HepG2 (cell line): ENCODE measurements around the gene UQCRC1. TPM values are rescaled to one million over a fixed set of nuclear protein-coding genes. Genes with fewer than 3 reads are reported as not detected.

ENCODE experiments used
- ARNTL ChIP-seq: sonication (generic); formaldehyde crosslinking; IDR thresholded peaks from 2 replicates; pipeline ENCODE4 v1.4.0; 2020; ENCODE audit warnings: mild to moderate bottlenecking, missing genetic modification reagents
- ATF4 ChIP-seq, 2 experiments: fragments of 450-650 bp in 1 of 2; sonication (generic) in 1 of 2; formaldehyde crosslinking; IDR thresholded peaks; 2 replicates each; pipeline versions ENCODE4 v1.5.0 to v1.8.0; 2020 to 2022; ENCODE audit warnings: mild to moderate bottlenecking in 1 of 2, missing genetic modification reagents in 1 of 2
- BORCS8-MEF2B ChIP-seq: sonication (generic); formaldehyde crosslinking; IDR thresholded peaks from 2 replicates; pipeline ENCODE4 v1.8.0; 2022; ENCODE audit warnings: mild to moderate bottlenecking, missing genetic modification reagents
- DZIP1 ChIP-seq: sonication (generic); formaldehyde crosslinking; IDR thresholded peaks from 2 replicates; pipeline ENCODE4 v1.5.0; 2020; ENCODE audit warnings: mild to moderate bottlenecking, missing genetic modification reagents
- ESRRA ChIP-seq: sonication (generic); formaldehyde crosslinking; IDR thresholded peaks from 2 replicates; pipeline ENCODE4 v1.5.1; 2020; ENCODE audit warnings: mild to moderate bottlenecking, low read depth, missing genetic modification reagents
- FOXM1 ChIP-seq: sonication (generic); formaldehyde crosslinking; IDR thresholded peaks from 2 replicates; pipeline ENCODE4 v1.5.0; 2020; ENCODE audit warnings: missing genetic modification reagents
- GATA4 ChIP-seq: sonication (generic); IDR thresholded peaks from 2 replicates; pipeline ENCODE4 v1.6.1; 2016; ENCODE audit warnings: antibody characterized with exemption, low read depth, borderline replicate concordance
- MED1 ChIP-seq: sonication (generic); formaldehyde crosslinking; IDR thresholded peaks from 2 replicates; pipeline ENCODE4 v1.4.0; 2020; ENCODE audit warnings: missing genetic modification reagents
- PHF8 ChIP-seq: sonication (generic); formaldehyde crosslinking; IDR thresholded peaks from 2 replicates; pipeline ENCODE4 v1.5.0; 2020; ENCODE audit warnings: missing genetic modification reagents
- PRMT3 ChIP-seq: sonication (generic); formaldehyde crosslinking; IDR thresholded peaks from 2 replicates; pipeline ENCODE4 v1.8.1; 2022; ENCODE audit warnings: low read depth, mild to moderate bottlenecking, moderate library complexity, missing genetic modification reagents, borderline replicate concordance
- SKI ChIP-seq: fragments of 450-650 bp; IDR thresholded peaks from one replicate; pipeline ENCODE4 v1.6.1; 2018; ENCODE audit warnings: mild to moderate bottlenecking; ENCODE audit not compliant: partially characterized antibody
- STAG1 ChIP-seq: sonication (generic); formaldehyde crosslinking; IDR thresholded peaks from 2 replicates; pipeline ENCODE4 v1.4.0; 2020; ENCODE audit warnings: missing genetic modification reagents
- TCF7 ChIP-seq: sonication (generic); IDR thresholded peaks from 2 replicates; pipeline ENCODE4 v1.6.1; 2016; ENCODE audit warnings: antibody characterized with exemption, low read depth
- TFAP4 ChIP-seq: sonication (generic); IDR thresholded peaks from 2 replicates; pipeline ENCODE4 v1.6.1; 2016; ENCODE audit warnings: low read depth, borderline replicate concordance
- YY1 ChIP-seq: IDR thresholded peaks from 2 replicates; pipeline ENCODE4 v1.6.1; 2011; ENCODE audit warnings: low read length, low read depth, moderate library complexity, mild to moderate bottlenecking; ENCODE audit not compliant: insufficient read depth, insufficient replicate concordance
- ZMYM3 ChIP-seq: sonication (generic); formaldehyde crosslinking; IDR thresholded peaks from 2 replicates; pipeline ENCODE4 v1.5.1; 2020; ENCODE audit warnings: mild to moderate bottlenecking, missing genetic modification reagents
- ZNF350 ChIP-seq: sonication (generic); formaldehyde crosslinking; IDR thresholded peaks from 2 replicates; pipeline ENCODE4 v1.4.0; 2020; ENCODE audit warnings: mild to moderate bottlenecking, low read depth, missing genetic modification reagents, borderline replicate concordance
- ZNF431 ChIP-seq: sonication (generic); formaldehyde crosslinking; IDR thresholded peaks from 2 replicates; pipeline ENCODE4 v1.9.0; 2022; ENCODE audit warnings: missing genetic modification reagents, low read depth, mild to moderate bottlenecking, borderline replicate concordance
- ZNF501 ChIP-seq: sonication (generic); formaldehyde crosslinking; IDR thresholded peaks from 2 replicates; pipeline ENCODE4 v1.5.1; 2020; ENCODE audit warnings: mild to moderate bottlenecking, moderate library complexity, missing genetic modification reagents
- ZNF557 ChIP-seq: sonication (generic); formaldehyde crosslinking; IDR thresholded peaks from 2 replicates; pipeline ENCODE4 v1.4.0; 2020; ENCODE audit warnings: missing genetic modification reagents
- ZNF770 ChIP-seq: sonication (generic); formaldehyde crosslinking; IDR thresholded peaks from 2 replicates; pipeline ENCODE4 v1.5.0; 2020; ENCODE audit warnings: mild to moderate bottlenecking, missing genetic modification reagents
- ZNF841 ChIP-seq: sonication (generic); formaldehyde crosslinking; IDR thresholded peaks from 2 replicates; pipeline ENCODE4 v1.8.1; 2023; ENCODE audit warnings: missing genetic modification reagents, borderline replicate concordance
- ZSCAN21 ChIP-seq: sonication (generic); formaldehyde crosslinking; IDR thresholded peaks from 2 replicates; pipeline ENCODE4 v1.8.0; 2022; ENCODE audit warnings: mild to moderate bottlenecking, missing genetic modification reagents, moderate library complexity, borderline replicate concordance
- polyA plus RNA-seq, 8 experiments: library from polyadenylated mRNA; depleted of rRNA in 3 of 8; stranded (reverse) in 7 of 8; unstranded in 1 of 8; fragments of >200 nt; fragmentation: Illumina TruSeq in 4 of 8; extraction: Trizol in 4 of 8; gene quantifications; 2 replicates each; pipeline versions ENCODE4 v1.2.1 to v1.2.3, GENCODE V29; 2011 to 2016; ENCODE audit warnings: low read depth in 4 of 8, missing spikeins in 1 of 8, mixed read lengths in 1 of 8; ENCODE audit not compliant: insufficient read depth in 1 of 8
- total RNA-seq, 5 experiments: library from RNA; depleted of rRNA; stranded (reverse); fragments of >200 nt; fragmentation: Illumina TruSeq; extraction: Trizol; gene quantifications; 2 replicates each; pipeline ENCODE4 v1.2.3, GENCODE V29; 2016; ENCODE audit warnings: low read depth in 1 of 5

UQCRC1 gene
- total and polyA plus RNA-seq, 2 of the 13 experiments (the other 11 are each of a cell fraction or from before 2014, with no cell fraction given), result 316 to 680 TPM

GRCh38 chr3:48623851-48624547 is 14.6 kb upstream of the UQCRC1 start (continued):
- TF ChIP-seq ZNF431 (peak; percentile 68; the same call in 1 of the 2 replicates), ATF4 (CRISPR knock-in tag; IDR thresholded peaks at IDR 0.05) (0 out of 4 replicates have a peak, but pooled peaks of 1 of the 2 experiments have one; percentile 32), DZIP1 (CRISPR knock-in tag) (no peak), PRMT3 (CRISPR knock-in tag) (no peak), ZNF350 (CRISPR knock-in tag) (peak; percentile 45; the same call in 1 of the 2 replicates), PHF8 (CRISPR knock-in tag) (peak; percentile 16; the same call in 1 of the 2 replicates), MED1 (CRISPR knock-in tag) (peak; percentile 93), ZSCAN21 (CRISPR knock-in tag) (no peak), ZMYM3 (CRISPR knock-in tag) (no peak), FOXM1 (CRISPR knock-in tag) (no peak), SKI (no peak), GATA4 (peak; percentile 60; the same call in 1 of the 2 replicates), YY1 (no peak), ZNF557 (CRISPR knock-in tag) (no peak), ZNF501 (no peak), ZNF770 (CRISPR knock-in tag) (0 out of 2 replicates have a peak, but pooled peaks have one; percentile 11), ZNF841 (CRISPR knock-in tag) (no peak), BORCS8-MEF2B (no peak), STAG1 (0 out of 2 replicates have a peak, but pooled peaks have one; percentile 3), ESRRA (peak; percentile 35; the same call in 1 of the 2 replicates), TCF7 (peak; percentile 82), TFAP4 (peak; percentile 76), ARNTL (CRISPR knock-in tag) (peak; percentile 63; the same call in 1 of the 2 replicates)
